ENCODE results near the gene GPAT3.

GRCh38 chr4:83631066-83631465 lies 95.2 kb downstream of the GPAT3 start:
- TF ChIP-seq CTCF (tag by site-specific recombination; IDR thresholded peaks at IDR 0.05) (no peak), ZBTB21 (tag by site-specific recombination; IDR thresholded peaks at IDR 0.05) (no peak)
